ENCODE data around the gene DZIP1L. TPM values are rescaled to one million over a fixed set of nuclear protein-coding genes. Genes with fewer than 3 reads are reported as not detected.
"Not testable (repeated sequence)": the region's sequence is repeated elsewhere in the genome, so short reads cannot be mapped to it uniquely, and the experiment has no call there.

DZIP1L gene
- total RNA-seq, 1 experiment from 2014 or later: 15.3 TPM

DNA sequence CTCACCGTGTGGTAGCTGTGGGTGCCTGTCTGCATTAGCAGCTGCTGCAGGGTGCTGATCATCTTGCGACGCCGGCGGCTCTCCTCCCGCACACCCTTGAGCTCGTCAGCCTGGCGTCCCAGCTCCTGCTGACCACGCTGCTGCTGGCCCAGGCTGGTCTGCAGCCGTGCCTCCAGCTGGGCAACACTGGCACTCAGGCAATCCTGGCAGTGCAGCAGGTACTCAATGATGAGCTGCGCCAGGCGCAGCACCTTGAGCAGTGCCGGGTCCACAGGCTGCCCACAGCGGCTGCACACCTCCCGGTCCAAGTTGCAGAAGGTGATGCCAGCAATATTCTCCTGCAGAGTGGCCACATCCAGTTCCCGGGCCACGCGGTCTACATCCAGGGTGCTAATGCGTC is 11.9 kb downstream of the DZIP1L start (continued):
- TF ChIP-seq, protein P1, sequence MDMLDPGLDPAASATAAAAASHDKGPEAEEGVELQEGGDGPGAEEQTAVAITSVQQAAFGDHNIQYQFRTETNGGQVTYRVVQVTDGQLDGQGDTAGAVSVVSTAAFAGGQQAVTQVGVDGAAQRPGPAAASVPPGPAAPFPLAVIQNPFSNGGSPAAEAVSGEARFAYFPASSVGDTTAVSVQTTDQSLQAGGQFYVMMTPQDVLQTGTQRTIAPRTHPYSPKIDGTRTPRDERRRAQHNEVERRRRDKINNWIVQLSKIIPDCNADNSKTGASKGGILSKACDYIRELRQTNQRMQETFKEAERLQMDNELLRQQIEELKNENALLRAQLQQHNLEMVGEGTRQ (CRISPR knock-in tag; IDR thresholded peaks at IDR 0.05): no peak
- TF ChIP-seq, protein P2, sequence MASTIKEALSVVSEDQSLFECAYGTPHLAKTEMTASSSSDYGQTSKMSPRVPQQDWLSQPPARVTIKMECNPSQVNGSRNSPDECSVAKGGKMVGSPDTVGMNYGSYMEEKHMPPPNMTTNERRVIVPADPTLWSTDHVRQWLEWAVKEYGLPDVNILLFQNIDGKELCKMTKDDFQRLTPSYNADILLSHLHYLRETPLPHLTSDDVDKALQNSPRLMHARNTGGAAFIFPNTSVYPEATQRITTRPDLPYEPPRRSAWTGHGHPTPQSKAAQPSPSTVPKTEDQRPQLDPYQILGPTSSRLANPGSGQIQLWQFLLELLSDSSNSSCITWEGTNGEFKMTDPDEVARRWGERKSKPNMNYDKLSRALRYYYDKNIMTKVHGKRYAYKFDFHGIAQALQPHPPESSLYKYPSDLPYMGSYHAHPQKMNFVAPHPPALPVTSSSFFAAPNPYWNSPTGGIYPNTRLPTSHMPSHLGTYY (CRISPR knock-in tag; IDR thresholded peaks at IDR 0.05): no peak
- no peak for TF ChIP-seq RELA (CRISPR knock-in tag; IDR thresholded peaks at IDR 0.05; ENCODE audit: borderline replicate concordance)
- TF ChIP-seq, protein P3, sequence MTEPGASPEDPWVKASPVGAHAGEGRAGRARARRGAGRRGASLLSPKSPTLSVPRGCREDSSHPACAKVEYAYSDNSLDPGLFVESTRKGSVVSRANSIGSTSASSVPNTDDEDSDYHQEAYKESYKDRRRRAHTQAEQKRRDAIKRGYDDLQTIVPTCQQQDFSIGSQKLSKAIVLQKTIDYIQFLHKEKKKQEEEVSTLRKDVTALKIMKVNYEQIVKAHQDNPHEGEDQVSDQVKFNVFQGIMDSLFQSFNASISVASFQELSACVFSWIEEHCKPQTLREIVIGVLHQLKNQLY (CRISPR knock-in tag; IDR thresholded peaks at IDR 0.05): no peak
- no peak for TF ChIP-seq ZNF416 (CRISPR knock-in tag; IDR thresholded peaks at IDR 0.05)
- TF ChIP-seq JAZF1 (CRISPR knock-in tag; IDR thresholded peaks at IDR 0.05): no peak
- no peak for TF ChIP-seq TCF7 (CRISPR knock-in tag; IDR thresholded peaks at IDR 0.05; ENCODE audit: low read depth)
- TF ChIP-seq, protein P4, sequence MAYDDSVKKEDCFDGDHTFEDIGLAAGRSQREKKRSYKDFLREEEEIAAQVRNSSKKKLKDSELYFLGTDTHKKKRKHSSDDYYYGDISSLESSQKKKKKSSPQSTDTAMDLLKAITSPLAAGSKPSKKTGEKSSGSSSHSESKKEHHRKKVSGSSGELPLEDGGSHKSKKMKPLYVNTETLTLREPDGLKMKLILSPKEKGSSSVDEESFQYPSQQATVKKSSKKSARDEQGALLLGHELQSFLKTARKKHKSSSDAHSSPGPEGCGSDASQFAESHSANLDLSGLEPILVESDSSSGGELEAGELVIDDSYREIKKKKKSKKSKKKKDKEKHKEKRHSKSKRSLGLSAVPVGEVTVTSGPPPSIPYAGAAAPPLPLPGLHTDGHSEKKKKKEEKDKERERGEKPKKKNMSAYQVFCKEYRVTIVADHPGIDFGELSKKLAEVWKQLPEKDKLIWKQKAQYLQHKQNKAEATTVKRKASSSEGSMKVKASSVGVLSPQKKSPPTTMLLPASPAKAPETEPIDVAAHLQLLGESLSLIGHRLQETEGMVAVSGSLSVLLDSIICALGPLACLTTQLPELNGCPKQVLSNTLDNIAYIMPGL (CRISPR knock-in tag; IDR thresholded peaks at IDR 0.05): no peak

DNA sequence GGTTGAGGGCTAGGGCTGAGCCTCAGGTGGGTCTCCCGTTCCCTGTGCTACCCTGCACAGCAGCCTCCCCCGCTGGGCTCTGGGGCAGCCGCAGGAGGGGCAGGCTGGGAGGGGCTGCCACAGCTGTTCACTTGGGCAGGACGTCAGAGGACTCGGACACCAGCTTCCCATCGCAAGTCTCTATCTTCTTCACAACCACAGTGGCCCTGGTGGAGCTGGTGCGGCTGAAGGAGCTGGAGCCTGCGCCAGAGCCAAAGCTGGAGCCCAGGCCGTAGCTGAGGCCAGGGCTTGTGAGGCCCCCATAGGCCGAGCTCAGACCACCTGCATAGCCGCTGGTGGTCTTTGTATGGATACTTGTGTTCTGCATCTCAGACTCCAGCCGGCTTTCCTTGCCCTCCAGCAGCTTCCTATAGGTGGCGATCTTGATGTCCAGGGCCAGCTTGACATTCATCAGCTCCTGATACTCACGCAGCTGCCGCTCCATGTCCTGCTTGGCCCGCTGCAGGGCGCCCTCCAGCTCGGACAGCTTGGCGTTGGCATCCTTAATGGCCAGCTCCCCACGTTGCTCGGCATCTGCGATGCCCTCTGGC is 14.0 kb downstream of the DZIP1L start:
- H3K4me3 Mint-ChIP-seq; H3K36me3 Mint-ChIP-seq; H3K27me3 Mint-ChIP-seq (ENCODE audit: low read depth); POLR2A ChIA-PET; H3K27ac Mint-ChIP-seq; H3K9me3 Mint-ChIP-seq: not testable (repeated sequence)
- TF ChIP-seq, protein P5, sequence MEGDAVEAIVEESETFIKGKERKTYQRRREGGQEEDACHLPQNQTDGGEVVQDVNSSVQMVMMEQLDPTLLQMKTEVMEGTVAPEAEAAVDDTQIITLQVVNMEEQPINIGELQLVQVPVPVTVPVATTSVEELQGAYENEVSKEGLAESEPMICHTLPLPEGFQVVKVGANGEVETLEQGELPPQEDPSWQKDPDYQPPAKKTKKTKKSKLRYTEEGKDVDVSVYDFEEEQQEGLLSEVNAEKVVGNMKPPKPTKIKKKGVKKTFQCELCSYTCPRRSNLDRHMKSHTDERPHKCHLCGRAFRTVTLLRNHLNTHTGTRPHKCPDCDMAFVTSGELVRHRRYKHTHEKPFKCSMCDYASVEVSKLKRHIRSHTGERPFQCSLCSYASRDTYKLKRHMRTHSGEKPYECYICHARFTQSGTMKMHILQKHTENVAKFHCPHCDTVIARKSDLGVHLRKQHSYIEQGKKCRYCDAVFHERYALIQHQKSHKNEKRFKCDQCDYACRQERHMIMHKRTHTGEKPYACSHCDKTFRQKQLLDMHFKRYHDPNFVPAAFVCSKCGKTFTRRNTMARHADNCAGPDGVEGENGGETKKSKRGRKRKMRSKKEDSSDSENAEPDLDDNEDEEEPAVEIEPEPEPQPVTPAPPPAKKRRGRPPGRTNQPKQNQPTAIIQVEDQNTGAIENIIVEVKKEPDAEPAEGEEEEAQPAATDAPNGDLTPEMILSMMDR (IDR thresholded peaks at IDR 0.05): peak; percentile 18; the same call in 1 of the 2 replicates
- peak; percentile 71 for ATAC-seq
- peaks cover 10% of the 10 kb centered on the region for H3K4me1 Mint-ChIP-seq
- CTCF ChIA-PET: interaction anchor here (0.6 to 1.8 kb wide), 24 partner anchors 9 to 1157 kb away, joined by 3 to 61 read pairs (median 5); partner anchors contain the start of genes DBR1, DZIP1L and ESYT3
- peak; percentile 65 for DNase-seq (ENCODE audit: low spot score)

DNA sequence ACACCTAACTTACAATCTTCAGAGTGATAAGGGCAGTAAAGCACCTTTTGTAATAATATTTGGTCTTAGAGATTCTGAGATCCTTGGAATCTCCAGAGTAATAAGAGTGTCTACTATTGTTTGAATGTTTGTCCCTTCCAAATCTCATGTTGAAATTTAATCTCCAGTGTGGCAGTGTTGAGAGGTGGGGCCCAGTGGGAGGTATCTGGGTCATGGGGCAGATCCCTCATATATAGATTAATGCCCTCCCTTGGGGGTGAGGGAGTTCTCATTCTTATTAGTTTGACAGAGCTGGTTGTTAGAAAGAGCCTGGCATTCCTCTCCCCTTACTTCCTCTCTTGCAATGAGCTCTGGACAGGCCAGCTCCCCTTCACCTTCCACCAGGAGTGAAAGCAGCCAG is 16.0 kb downstream of the DZIP1L start:
- ChIA-PET POLR2A (no interaction called here), CTCF (interaction anchor here (1.1 to 2.0 kb wide), 6 partner anchors 9 to 26 kb away, joined by 4 to 10 read pairs (median 4); partner anchors contain the start of gene DZIP1L)
- no peak for ATAC-seq
- Mint-ChIP-seq H3K4me3 (no peak overlapping the region), H3K27me3 (ENCODE audit: low read depth) (no peaks in the 10 kb centered on the region), H3K4me1 (peaks cover 10% of the 10 kb centered on the region), H3K27ac (no peak overlapping the region), H3K9me3 (no peaks in the 10 kb centered on the region), H3K36me3 (peaks cover 8% of the 10 kb centered on the region)
- TF ChIP-seq, protein P6, sequence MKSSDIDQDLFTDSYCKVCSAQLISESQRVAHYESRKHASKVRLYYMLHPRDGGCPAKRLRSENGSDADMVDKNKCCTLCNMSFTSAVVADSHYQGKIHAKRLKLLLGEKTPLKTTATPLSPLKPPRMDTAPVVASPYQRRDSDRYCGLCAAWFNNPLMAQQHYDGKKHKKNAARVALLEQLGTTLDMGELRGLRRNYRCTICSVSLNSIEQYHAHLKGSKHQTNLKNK (CRISPR knock-in tag; IDR thresholded peaks at IDR 0.05): no peak
- TF ChIP-seq ZNF416 (CRISPR knock-in tag; IDR thresholded peaks at IDR 0.05): no peak
- no peak for TF ChIP-seq ZNF317 (CRISPR knock-in tag; IDR thresholded peaks at IDR 0.05; ENCODE audit: borderline replicate concordance, low read depth)
- TF ChIP-seq ZNF671 (CRISPR knock-in tag; IDR thresholded peaks at IDR 0.05): no peak
- TF ChIP-seq, protein P7, sequence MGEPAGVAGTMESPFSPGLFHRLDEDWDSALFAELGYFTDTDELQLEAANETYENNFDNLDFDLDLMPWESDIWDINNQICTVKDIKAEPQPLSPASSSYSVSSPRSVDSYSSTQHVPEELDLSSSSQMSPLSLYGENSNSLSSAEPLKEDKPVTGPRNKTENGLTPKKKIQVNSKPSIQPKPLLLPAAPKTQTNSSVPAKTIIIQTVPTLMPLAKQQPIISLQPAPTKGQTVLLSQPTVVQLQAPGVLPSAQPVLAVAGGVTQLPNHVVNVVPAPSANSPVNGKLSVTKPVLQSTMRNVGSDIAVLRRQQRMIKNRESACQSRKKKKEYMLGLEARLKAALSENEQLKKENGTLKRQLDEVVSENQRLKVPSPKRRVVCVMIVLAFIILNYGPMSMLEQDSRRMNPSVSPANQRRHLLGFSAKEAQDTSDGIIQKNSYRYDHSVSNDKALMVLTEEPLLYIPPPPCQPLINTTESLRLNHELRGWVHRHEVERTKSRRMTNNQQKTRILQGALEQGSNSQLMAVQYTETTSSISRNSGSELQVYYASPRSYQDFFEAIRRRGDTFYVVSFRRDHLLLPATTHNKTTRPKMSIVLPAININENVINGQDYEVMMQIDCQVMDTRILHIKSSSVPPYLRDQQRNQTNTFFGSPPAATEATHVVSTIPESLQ (CRISPR knock-in tag; IDR thresholded peaks at IDR 0.05): no peak
- no peak for TF ChIP-seq NR3C1 (CRISPR knock-in tag; conservative IDR thresholded peaks at IDR 0.05; ENCODE audit: low read depth)
- TF ChIP-seq RELA (CRISPR knock-in tag; IDR thresholded peaks at IDR 0.05; ENCODE audit: borderline replicate concordance): no peak
- TF ChIP-seq ZNF138 (CRISPR knock-in tag; conservative IDR thresholded peaks at IDR 0.05): no peak
- TF ChIP-seq, protein P4 (CRISPR knock-in tag; IDR thresholded peaks at IDR 0.05): no peak
- no peak for TF ChIP-seq TEAD4 (CRISPR knock-in tag; IDR thresholded peaks at IDR 0.05)
- no peak for TF ChIP-seq EMX1 (CRISPR knock-in tag; IDR thresholded peaks at IDR 0.05)
- no peak for TF ChIP-seq ZBTB21 (CRISPR knock-in tag; IDR thresholded peaks at IDR 0.05; ENCODE audit: borderline replicate concordance)
- no peak for TF ChIP-seq MYBL2 (CRISPR knock-in tag; IDR thresholded peaks at IDR 0.05)
- TF ChIP-seq SMAD4 (CRISPR knock-in tag; IDR thresholded peaks at IDR 0.05): no peak
- TF ChIP-seq ELF4 (CRISPR knock-in tag; IDR thresholded peaks at IDR 0.05; ENCODE audit: low read depth): no peak
- no peak for DNase-seq (ENCODE audit: low spot score)
